Effector CD4-positive, alpha-beta T cell (primary cell): ENCODE results near the gene SPPL3.
A peak's percentile ranks its signal among the peaks of the same experiment; 100 is the strongest.
"Not testable (repeated sequence)": the region's sequence is repeated elsewhere in the genome, so short reads cannot be mapped to it uniquely, and the experiment has no call there.

Experiments used
- DNase-seq: peaks from one replicate; pipeline ENCODE4 v3.0.0-alpha.2; 2020

SPPL3 gene

GRCh38 chr12:120920178-120920577 lies 16.0 kb upstream of the SPPL3 start:
- no peak for DNase-seq

GRCh38 chr12:120917748-120918147 lies 13.6 kb upstream of the SPPL3 start:
- no peak for DNase-seq

- no peak for DNase-seq
Measured at GRCh38 chr12:120916561-120916960, 12.4 kb upstream of the SPPL3 start.

- no peak for DNase-seq
Measured at GRCh38 chr12:120914794-120915193, 10.6 kb upstream of the SPPL3 start.

DNA sequence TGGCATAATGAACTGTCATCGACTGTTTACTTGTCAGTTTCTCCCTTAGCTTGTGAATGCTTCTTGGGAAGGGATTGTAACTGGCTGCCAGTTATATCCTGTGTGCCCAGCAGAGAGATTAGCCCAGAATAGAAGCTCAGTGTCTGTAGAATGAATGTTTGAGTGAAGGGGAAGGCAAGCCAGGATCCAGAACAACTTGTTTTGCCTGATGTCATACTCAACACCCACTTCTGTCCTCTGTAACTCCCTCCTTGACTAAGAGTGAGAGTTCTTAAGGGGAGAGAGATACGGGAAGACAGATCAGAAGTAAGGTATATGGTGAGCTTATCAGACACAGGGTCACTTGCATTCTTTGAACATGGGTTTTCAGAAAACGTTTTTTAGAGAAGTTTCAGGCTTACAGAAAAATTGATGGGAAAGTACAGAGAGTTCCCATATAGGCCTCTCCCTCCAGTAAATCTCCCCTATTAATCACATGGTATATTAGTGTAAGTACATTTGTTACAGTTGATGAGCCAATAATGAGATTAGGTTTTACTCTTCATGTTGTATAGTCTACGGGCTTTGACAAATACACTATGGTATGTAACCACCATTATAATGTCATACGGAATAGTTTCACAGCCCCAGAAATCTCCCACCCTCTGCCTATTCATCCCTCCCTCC lies 5.6 kb upstream of the SPPL3 start:
- no peak for DNase-seq

DNA sequence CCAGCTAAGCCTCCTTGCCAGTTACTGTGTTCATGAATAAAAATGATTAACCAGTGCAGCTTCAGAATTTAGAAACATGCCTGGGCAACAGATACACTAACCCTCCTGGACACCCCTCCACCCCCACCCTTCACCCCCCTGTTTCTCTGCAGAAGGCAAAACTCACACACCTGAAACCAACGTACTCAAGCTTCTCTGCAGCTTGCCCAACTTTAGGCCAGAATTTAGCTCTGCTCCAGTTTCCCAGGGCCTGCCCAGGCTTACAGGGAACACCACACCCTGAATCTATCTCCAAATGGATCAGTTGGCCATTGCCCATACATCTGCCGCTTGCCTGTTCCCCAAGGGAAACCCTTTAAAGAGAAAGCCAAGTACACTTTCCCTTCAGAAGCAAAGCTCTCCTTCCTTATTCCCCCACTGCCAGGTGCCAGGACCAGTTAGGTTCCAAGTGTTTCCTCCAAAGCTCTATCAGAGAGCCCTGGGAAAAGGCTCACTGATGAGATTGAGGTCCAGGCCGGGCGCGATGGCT lies 1.8 kb upstream of the SPPL3 start:
- DNase-seq: no peak

DNA sequence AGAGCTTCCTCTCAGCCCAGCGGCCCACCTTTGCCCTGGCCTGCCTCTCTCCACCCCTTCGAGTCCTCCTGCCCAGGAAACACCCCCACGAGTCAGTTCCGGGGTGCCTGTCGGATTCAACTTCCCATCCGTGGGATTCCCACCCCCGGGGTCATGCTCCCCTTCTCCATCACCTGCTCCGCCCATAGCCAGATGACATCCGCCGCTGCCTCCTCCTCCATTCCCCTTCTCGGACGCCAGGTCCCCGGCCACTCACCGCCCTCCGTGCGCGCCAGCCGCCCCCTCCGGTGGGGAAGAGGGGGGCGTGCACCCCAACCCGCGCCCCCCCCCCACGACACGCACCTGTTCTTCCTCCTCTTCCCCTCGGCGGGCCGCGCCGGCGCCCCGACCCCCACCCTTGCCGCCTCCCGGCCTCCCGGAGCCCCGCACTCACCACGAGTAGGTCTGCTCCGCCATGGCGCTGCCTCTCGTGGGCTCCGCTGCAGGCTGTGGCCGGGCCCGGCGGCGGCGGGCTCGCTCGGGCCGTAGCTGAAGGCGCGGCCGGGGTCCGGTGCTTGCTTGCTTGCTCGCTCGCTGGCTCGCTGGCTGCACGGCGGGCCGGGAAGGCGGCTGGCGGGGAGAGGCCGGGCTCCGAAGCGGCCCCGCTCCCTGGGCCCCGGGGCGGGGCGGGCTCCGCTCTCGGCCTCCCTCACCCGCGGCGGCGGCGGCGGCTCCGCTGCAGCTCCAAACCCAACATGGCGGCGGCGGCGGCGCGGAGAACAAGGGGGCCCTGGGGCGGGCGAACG lies 554 bp downstream of the SPPL3 start:
- DNase-seq: peak; percentile 72

DNA sequence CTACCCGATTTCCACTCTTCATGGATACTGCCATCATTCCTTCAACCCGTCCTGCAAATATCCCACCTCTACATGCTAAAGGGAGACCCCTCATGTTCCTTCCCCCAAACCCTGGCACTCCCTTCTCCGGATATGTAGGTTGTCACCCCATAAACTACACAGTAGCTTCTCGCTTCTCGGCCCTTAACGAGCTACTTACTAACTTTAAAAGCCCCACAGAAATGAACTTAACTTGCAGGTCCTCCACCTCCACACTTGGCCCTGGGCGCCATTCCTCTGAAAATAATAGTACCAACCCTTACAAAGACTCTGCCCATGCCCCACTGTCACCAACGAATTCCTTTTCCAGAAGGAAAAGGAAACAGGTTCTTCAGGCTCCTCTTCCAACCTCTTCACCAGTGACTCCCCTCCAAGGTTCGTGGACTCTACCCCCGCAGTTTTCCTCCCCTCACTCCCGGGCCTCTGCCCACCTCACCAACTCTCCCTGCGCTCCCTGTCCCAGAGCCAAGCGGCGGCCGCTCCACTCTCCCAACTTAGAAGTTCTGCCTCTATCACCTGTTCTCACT lies 1.2 kb downstream of the SPPL3 start:
- DNase-seq: no peak

DNA sequence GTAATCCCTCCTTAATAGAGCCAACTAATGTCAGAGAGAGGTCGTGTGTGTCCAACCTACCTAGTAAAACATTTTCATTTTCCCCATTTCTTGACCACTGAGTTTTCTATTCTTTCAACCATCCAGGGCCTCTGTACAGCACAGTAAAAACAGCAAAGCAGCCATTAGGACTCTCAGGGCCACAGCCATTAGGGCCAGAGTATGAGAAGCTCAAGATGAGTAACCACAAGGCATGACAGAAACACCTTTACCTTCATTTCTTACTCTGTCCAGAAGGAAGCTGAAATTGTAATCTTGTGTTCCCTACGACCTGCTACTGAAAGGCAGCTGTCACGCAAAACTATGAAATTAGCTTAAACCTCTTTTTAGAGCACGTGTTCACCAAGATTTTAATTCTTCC lies 2.3 kb downstream of the SPPL3 start:
- DNase-seq: no peak

DNA sequence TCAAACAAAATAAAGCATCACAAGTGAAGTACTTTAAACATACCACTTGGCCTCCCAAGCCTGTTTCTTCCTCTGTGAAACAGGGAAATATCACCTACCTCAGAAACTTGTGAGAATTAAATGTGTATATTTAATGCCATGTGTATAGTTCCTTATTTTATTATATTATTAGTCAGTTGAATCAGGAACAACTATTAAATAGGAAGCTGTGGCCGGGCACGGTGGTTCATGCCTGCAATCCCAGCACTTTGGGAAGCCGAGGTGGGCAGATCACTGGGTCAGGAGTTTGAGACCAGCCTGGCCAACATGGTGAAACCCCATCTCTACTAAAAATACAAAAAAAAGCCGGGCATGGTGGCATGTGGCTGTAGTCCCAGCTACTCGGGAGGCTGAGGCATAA lies 3.1 kb downstream of the SPPL3 start:
- not testable (repeated sequence) for DNase-seq

DNA sequence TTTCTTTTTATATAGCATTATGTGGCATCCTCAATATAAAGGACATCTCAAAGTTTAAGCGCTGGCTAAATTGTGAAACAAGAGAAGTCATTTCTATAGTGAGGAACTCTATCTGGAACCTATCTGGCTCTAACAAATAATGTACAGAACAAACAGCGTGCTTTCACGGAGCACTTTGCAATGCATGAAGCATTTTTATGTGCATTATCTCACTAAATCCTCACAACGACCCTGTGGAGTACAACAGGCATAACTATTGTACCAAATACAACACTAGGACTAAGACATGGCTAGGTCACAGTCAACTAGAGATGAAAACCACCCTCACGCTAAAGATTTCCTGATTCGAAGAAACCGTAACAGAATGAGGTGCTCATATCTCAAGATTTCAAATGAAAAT lies 8.6 kb downstream of the SPPL3 start:
- no peak for DNase-seq

- no peak for DNase-seq
Measured at GRCh38 chr12:120892265-120892664, 11.9 kb downstream of the SPPL3 start.

- no peak for DNase-seq
Measured at GRCh38 chr12:120890963-120891362, 13.2 kb downstream of the SPPL3 start.

GRCh38 chr12:120887253-120888043 lies 16.7 kb downstream of the SPPL3 start:
- DNase-seq: no peak

- no peak for DNase-seq
Measured at GRCh38 chr12:120886199-120887018, 17.7 kb downstream of the SPPL3 start.

DNA sequence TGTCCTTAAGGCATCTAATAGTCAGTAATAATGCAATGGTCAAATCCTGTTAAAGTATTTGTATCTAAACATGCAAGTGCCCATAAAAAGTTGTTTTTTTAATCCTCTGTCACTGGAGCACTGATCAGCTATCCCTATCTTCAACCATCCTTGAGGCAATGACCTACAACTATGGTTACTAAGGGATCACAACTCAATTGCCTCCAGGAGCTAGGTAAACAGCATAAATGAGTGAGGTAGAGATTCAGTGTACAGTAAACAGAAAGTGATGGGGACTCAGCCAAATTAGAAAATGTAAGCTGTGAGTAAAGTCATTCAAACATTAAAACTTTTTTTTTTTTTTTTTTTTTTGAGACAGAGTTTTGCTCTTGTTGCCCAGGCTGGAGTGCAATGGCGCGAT lies 18.6 kb downstream of the SPPL3 start:
- no peak for DNase-seq

GRCh38 chr12:120884644-120885043 lies 19.5 kb downstream of the SPPL3 start:
- DNase-seq: no peak

DNA sequence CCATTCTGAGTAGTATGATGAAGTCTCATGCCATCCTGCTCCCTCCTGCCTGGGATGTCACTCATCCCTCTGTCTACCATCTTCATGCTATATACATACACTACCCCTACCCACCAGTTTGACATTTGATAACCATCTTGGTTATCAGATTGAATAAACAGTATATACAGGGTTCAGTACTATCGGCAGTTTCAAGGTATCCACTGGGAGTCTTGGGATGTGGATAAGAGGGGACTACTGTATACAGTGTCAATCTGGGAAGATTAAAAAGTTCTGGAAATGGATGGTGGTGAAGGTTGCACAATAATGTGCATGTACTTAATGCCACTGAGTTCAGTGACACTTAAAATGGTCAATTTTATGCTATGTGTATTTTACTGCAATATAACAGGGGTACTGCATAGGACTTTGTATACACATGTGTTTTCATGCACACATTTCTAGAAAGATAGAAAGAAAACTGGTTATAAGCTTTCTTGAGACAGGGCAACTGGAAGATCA lies 22.1 kb downstream of the SPPL3 start:
- no peak for DNase-seq

DNA sequence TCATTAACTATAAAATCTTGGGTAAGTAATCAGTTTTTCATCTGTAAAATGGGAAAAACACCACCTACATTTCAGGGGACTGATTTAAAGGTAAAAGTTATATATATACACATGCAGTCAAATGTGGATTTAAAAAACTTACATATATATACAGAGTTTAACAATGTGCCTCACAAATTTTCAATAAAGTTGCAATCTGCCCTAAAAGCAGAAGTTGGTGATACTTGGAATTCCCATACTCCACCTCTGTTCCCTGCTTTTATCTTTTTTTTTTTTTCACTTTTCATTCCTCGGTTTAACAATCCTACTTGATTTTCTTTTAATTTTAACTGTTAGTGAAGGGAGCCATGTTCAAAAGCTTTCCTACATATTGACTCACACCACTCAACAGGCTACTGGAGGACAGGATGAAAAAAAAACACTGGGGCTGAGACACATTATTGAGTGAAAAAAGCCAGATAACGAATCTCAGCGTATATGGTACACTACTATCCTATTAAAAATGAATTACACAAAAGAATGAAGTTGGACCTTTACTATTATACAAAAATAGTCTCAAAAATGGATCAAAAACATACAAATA lies 24.3 kb downstream of the SPPL3 start:
- DNase-seq: no peak

GRCh38 chr12:120879102-120879501 lies 25.1 kb downstream of the SPPL3 start:
- no peak for DNase-seq

DNA sequence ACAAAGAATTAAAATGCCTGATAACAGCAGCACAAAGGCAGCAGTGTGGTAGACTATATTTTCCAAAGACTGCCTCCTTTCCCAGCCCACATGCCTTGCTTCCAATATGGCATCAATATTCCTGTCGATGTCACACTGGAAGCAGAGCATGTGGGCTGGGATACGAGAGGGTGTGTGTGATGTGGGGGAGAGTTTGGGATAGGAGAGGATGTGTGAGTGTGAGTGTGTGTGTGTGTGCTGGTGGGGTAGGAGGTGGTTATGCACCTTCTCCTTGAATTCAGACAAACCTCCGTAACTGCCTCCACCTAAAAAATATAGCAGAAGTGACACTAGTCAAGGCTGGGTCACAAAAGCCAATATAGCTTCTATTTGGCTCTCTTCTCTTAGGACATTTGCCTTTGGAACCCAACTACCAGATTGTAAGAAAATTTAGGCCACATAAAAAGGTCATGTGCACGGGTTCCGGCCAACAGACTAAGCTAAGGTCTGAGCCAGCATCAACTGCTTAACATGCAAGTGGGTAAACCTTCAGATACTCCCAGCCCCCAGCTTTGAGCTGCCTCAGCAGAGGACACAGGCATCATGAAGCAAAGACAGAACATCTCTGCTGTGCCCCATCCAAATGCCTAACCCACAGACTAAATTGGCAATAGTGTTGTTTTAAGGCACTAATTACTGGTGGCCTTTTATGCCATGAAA lies 29.5 kb downstream of the SPPL3 start:
- DNase-seq: no peak
